Measurements from ENCODE around the gene CLPSL1.
"Not testable (repeated sequence)": the region's sequence is repeated elsewhere in the genome, so short reads cannot be mapped to it uniquely, and the experiment has no call there.

The CLPSL1 gene

GRCh38 chr6:35780719-35781118 lies at the start of gene CLPSL1:
TSS of gene CLPSL1 (plus strand) at chr6:35781019. CDS start at chr6:35781111, 92 bp downstream.
- no peak for DNase-seq (ENCODE audit: low read depth in 3 of 3)

GRCh38 chr6:35731414-35731735 lies 49.4 kb upstream of the CLPSL1 start:
- peak; percentile 84 to 95 (median 84) for DNase-seq (ENCODE audit: low read depth in 3 of 3)

- peak; percentile 86 to 96 (median 93) for DNase-seq (ENCODE audit: low read depth in 3 of 3)
Measured at GRCh38 chr6:35731736-35732532, 48.9 kb upstream of the CLPSL1 start.

GRCh38 chr6:35733633-35734032 lies 47.2 kb upstream of the CLPSL1 start:
- no peak for DNase-seq (ENCODE audit: low read depth in 3 of 3)

- DNase-seq (ENCODE audit: low read depth in 3 of 3): not testable (repeated sequence)
Measured at GRCh38 chr6:35734319-35734718, 46.5 kb upstream of the CLPSL1 start.

GRCh38 chr6:35735452-35735851 lies 45.4 kb upstream of the CLPSL1 start:
- DNase-seq (ENCODE audit: low read depth in 3 of 3): no peak

- peak; percentile 76 to 85 (median 83) for DNase-seq (ENCODE audit: low read depth in 3 of 3)
Measured at GRCh38 chr6:35736253-35736894, 44.4 kb upstream of the CLPSL1 start.

- no peak for DNase-seq (ENCODE audit: low read depth in 3 of 3)
Measured at GRCh38 chr6:35736982-35737412, 43.8 kb upstream of the CLPSL1 start, which contains the start of gene ARMC12. TSS of gene ARMC12 (plus strand) at chr6:35737032. CDS start at chr6:35737109, 77 bp downstream.

- DNase-seq (ENCODE audit: low read depth in 3 of 3): no peak
Measured at GRCh38 chr6:35737413-35738211, 43.2 kb upstream of the CLPSL1 start.

- no peak for DNase-seq (ENCODE audit: low read depth in 3 of 3)
Measured at GRCh38 chr6:35739645-35740524, 40.9 kb upstream of the CLPSL1 start.

- DNase-seq (ENCODE audit: low read depth in 3 of 3): no peak
Measured at GRCh38 chr6:35742842-35743241, 38.0 kb upstream of the CLPSL1 start.

- DNase-seq (ENCODE audit: low read depth in 3 of 3): no peak
Measured at GRCh38 chr6:35745509-35745908, 35.3 kb upstream of the CLPSL1 start.

- DNase-seq (ENCODE audit: low read depth in 3 of 3): no peak
Measured at GRCh38 chr6:35746516-35746915, 34.3 kb upstream of the CLPSL1 start.

- DNase-seq (ENCODE audit: low read depth in 3 of 3): no peak
Measured at GRCh38 chr6:35747877-35748276, 32.9 kb upstream of the CLPSL1 start.

GRCh38 chr6:35750557-35750956 lies 30.3 kb upstream of the CLPSL1 start:
- no peak for DNase-seq (ENCODE audit: low read depth in 3 of 3)

GRCh38 chr6:35751594-35751993 lies 29.2 kb upstream of the CLPSL1 start:
- no peak for DNase-seq (ENCODE audit: low read depth in 3 of 3)

GRCh38 chr6:35752330-35752729 lies 28.5 kb upstream of the CLPSL1 start:
- DNase-seq (ENCODE audit: low read depth in 3 of 3): no peak

GRCh38 chr6:35754452-35755277 lies 26.2 kb upstream of the CLPSL1 start:
- no peak for DNase-seq (ENCODE audit: low read depth in 3 of 3)

- no peak for DNase-seq (ENCODE audit: low read depth in 3 of 3)
Measured at GRCh38 chr6:35755278-35755924, 25.4 kb upstream of the CLPSL1 start.

Measured in stimulated activated CD4-positive, alpha-beta T cell treated with anti-CD3 and anti-CD28 coated beads, TNF-alpha, amount 100 ng/mL, for 24 hours (primary cell).